Effector memory CD4-positive, alpha-beta T cell (primary cell): ENCODE data around the gene RBM26.
"Not testable (repeated sequence)": the region's sequence is repeated elsewhere in the genome, so short reads cannot be mapped to it uniquely, and the experiment has no call there.

Experiments used
- DNase-seq, 3 donors: peaks; one replicate each; pipeline ENCODE4 v3.0.0-alpha.2; 2020
- H3K27ac ChIP-seq: 2 replicates; pipeline ENCODE4 v1.7.0; 2013; ENCODE audit warnings: mild to moderate bottlenecking, low read length, moderate library complexity; ENCODE audit not compliant: insufficient read depth, poor library complexity, severe bottlenecking
- H3K27me3 ChIP-seq: replicated peaks from 2 replicates; pipeline ENCODE4 v1.7.0; 2013; ENCODE audit warnings: mild to moderate bottlenecking, low read length; ENCODE audit not compliant: insufficient read depth, control insufficient read depth, poor library complexity, severe bottlenecking
- H3K36me3 ChIP-seq: 2 replicates; pipeline ENCODE4 v1.7.0; 2013; ENCODE audit warnings: mild to moderate bottlenecking, low read length, moderate library complexity; ENCODE audit not compliant: control insufficient read depth, insufficient read depth
- H3K4me1 ChIP-seq: 2 replicates; pipeline ENCODE4 v1.7.0; 2013; ENCODE audit warnings: low read length, mild to moderate bottlenecking; ENCODE audit not compliant: control insufficient read depth, insufficient read depth, poor library complexity, severe bottlenecking
- H3K4me3 ChIP-seq: 2 replicates; pipeline ENCODE4 v1.7.0; 2013; ENCODE audit warnings: low read length, low read depth, mild to moderate bottlenecking; ENCODE audit not compliant: insufficient read depth, poor library complexity, severe bottlenecking
- H3K9me3 ChIP-seq: 2 replicates; pipeline ENCODE4 v1.7.0; 2013; ENCODE audit warnings: mild to moderate bottlenecking, low read length, moderate library complexity; ENCODE audit not compliant: control insufficient read depth

RBM26 gene

GRCh38 chr13:79289571-79289970, 116.5 kb downstream of the RBM26 start:
- Histone ChIP-seq H3K4me3 (no peak overlapping the region), H3K9me3 (no peaks in the 10 kb centered on the region), H3K27ac (no peak overlapping the region), H3K4me1 (no peaks in the 10 kb centered on the region), H3K27me3 (no peaks in the 10 kb centered on the region), H3K36me3 (no peaks in the 10 kb centered on the region)
- DNase-seq = no peak

- no peaks in the 10 kb centered on the region for H3K9me3 ChIP-seq
- H3K36me3 ChIP-seq = no peaks in the 10 kb centered on the region
- no peak for DNase-seq
- H3K27me3 ChIP-seq = no peaks in the 10 kb centered on the region
- H3K4me1 ChIP-seq = no peaks in the 10 kb centered on the region
- H3K27ac ChIP-seq = no peak overlapping the region
- H3K4me3 ChIP-seq = no peak overlapping the region
Measured at GRCh38 chr13:79287939-79288795, 117.9 kb downstream of the RBM26 start.

GRCh38 chr13:79285159-79285558, 120.9 kb downstream of the RBM26 start:
- Histone ChIP-seq H3K27ac (no peak overlapping the region), H3K4me1 (no peaks in the 10 kb centered on the region), H3K27me3 (no peaks in the 10 kb centered on the region), H3K9me3 (no peaks in the 10 kb centered on the region), H3K36me3 (no peaks in the 10 kb centered on the region), H3K4me3 (no peak overlapping the region)
- DNase-seq = no peak

GRCh38 chr13:79283742-79284141, 122.3 kb downstream of the RBM26 start:
- Histone ChIP-seq H3K27ac (no peak overlapping the region), H3K4me3 (no peak overlapping the region), H3K4me1 (no peaks in the 10 kb centered on the region), H3K9me3 (no peaks in the 10 kb centered on the region), H3K36me3 (no peaks in the 10 kb centered on the region), H3K27me3 (no peaks in the 10 kb centered on the region)
- no peak for DNase-seq

- Histone ChIP-seq H3K27me3 (no peaks in the 10 kb centered on the region), H3K4me1 (no peaks in the 10 kb centered on the region), H3K36me3 (no peaks in the 10 kb centered on the region), H3K4me3 (no peak overlapping the region), H3K9me3 (no peaks in the 10 kb centered on the region), H3K27ac (no peak overlapping the region)
- no peak for DNase-seq
Measured at GRCh38 chr13:79282976-79283375, 123.1 kb downstream of the RBM26 start.

GRCh38 chr13:79282508-79282907, 123.5 kb downstream of the RBM26 start:
- Histone ChIP-seq H3K27me3 (no peaks in the 10 kb centered on the region), H3K9me3 (no peaks in the 10 kb centered on the region), H3K4me1 (no peaks in the 10 kb centered on the region), H3K36me3 (no peaks in the 10 kb centered on the region), H3K4me3 (no peak overlapping the region), H3K27ac (no peak overlapping the region)
- DNase-seq = no peak

GRCh38 chr13:79281339-79281747, 124.7 kb downstream of the RBM26 start:
- DNase-seq = no peak
- no peaks in the 10 kb centered on the region for H3K9me3 ChIP-seq
- no peak overlapping the region for H3K27ac ChIP-seq
- no peaks in the 10 kb centered on the region for H3K36me3 ChIP-seq
- H3K4me3 ChIP-seq = no peak overlapping the region
- H3K27me3 ChIP-seq = no peaks in the 10 kb centered on the region
- H3K4me1 ChIP-seq = no peaks in the 10 kb centered on the region

GRCh38 chr13:79279735-79280134, 126.3 kb downstream of the RBM26 start:
- not testable (repeated sequence) for DNase-seq, H3K9me3 ChIP-seq, H3K36me3 ChIP-seq, H3K27me3 ChIP-seq, H3K27ac ChIP-seq, H3K4me3 ChIP-seq, H3K4me1 ChIP-seq

- Histone ChIP-seq H3K27ac (no peak overlapping the region), H3K36me3 (no peaks in the 10 kb centered on the region), H3K9me3 (no peaks in the 10 kb centered on the region), H3K4me1 (no peaks in the 10 kb centered on the region), H3K27me3 (no peaks in the 10 kb centered on the region), H3K4me3 (no peak overlapping the region)
- DNase-seq = no peak
Measured at GRCh38 chr13:79273045-79273444, 133.0 kb downstream of the RBM26 start.

- Histone ChIP-seq H3K4me3 (no peak overlapping the region), H3K36me3 (no peaks in the 10 kb centered on the region), H3K9me3 (no peaks in the 10 kb centered on the region), H3K27ac (no peak overlapping the region), H3K4me1 (no peaks in the 10 kb centered on the region), H3K27me3 (no peaks in the 10 kb centered on the region)
- DNase-seq = no peak
Measured at GRCh38 chr13:79271616-79272015, 134.4 kb downstream of the RBM26 start.
